ENCODE results near the gene TMEM232. TPM values are rescaled to one million over a fixed set of nuclear protein-coding genes. Genes with fewer than 3 reads are reported as not detected.

TMEM232 gene
- total RNA-seq, 2 experiments from 2014 or later, result 0.98 to 1.1 TPM

GRCh38 chr5:110458313-110458712, 268.2 kb downstream of the TMEM232 start:
- Mint-ChIP-seq H3K27ac (no peak overlapping the region), H3K27me3 (no peaks in the 10 kb centered on the region), H3K4me1 (ENCODE audit: low read depth) (no peaks in the 10 kb centered on the region), H3K36me3 (ENCODE audit: low read depth) (no peaks in the 10 kb centered on the region), H3K9me3 (no peaks in the 10 kb centered on the region), H3K4me3 (no peak overlapping the region)
- ChIA-PET CTCF (interaction anchor here (1.8 kb wide), 1 partner anchor 8 kb away, joined by 3 read pairs; no protein-coding TSS in a partner anchor), POLR2A (no interaction called here)
- DNase-seq (no peak), ATAC-seq (ENCODE audit: poor library complexity) (no peak)
- no peaks in the 10 kb centered on the region for H3K4me1 ChIP-seq (ENCODE audit: insufficient read depth, low read length)
- H3K9me3 ChIP-seq (ENCODE audit: control insufficient read depth in 1 of 2, insufficient read depth in 1 of 2, low read length in 2 of 2), result no peaks in the 10 kb centered on the region
- no peak overlapping the region for H3K27ac ChIP-seq (ENCODE audit: low read depth in 1 of 2, low read length in 2 of 2)
- H3K27me3 ChIP-seq (ENCODE audit: control insufficient read depth in 1 of 2, insufficient read depth in 2 of 2, low read length in 2 of 2), result no peaks in the 10 kb centered on the region
- TF ChIP-seq CTCF (IDR thresholded peaks at IDR 0.05), result no peak
- intact Hi-C loops (cut with DNase I, micrococcal nuclease), result no loop called here
- H3K4me3 ChIP-seq (ENCODE audit: low read length), result no peak overlapping the region
- H3K36me3 ChIP-seq (ENCODE audit: insufficient read depth, low read length), result no peaks in the 10 kb centered on the region

GRCh38 chr5:110442856-110443255, 283.6 kb downstream of the TMEM232 start:
- Histone ChIP-seq H3K9me3 (ENCODE audit: control insufficient read depth in 1 of 2, insufficient read depth in 1 of 2, low read length in 2 of 2) (no peaks in the 10 kb centered on the region), H3K36me3 (ENCODE audit: insufficient read depth, low read length) (no peaks in the 10 kb centered on the region), H3K4me1 (ENCODE audit: insufficient read depth, low read length) (no peaks in the 10 kb centered on the region), H3K27ac (ENCODE audit: low read depth in 1 of 2, low read length in 2 of 2) (no peak overlapping the region), H3K27me3 (ENCODE audit: control insufficient read depth in 1 of 2, insufficient read depth in 2 of 2, low read length in 2 of 2) (no peaks in the 10 kb centered on the region), H3K4me3 (ENCODE audit: low read length) (no peak overlapping the region)
- H3K4me1 Mint-ChIP-seq (ENCODE audit: low read depth), result no peaks in the 10 kb centered on the region
- intact Hi-C loops (cut with DNase I, micrococcal nuclease), result no loop called here
- no peak for DNase-seq
- no peaks in the 10 kb centered on the region for H3K9me3 Mint-ChIP-seq
- no peaks in the 10 kb centered on the region for H3K36me3 Mint-ChIP-seq (ENCODE audit: low read depth)
- no peak for ATAC-seq (ENCODE audit: poor library complexity)
- ChIA-PET CTCF (no interaction called here), POLR2A (no interaction called here)
- peaks cover 8% of the 10 kb centered on the region for H3K27me3 Mint-ChIP-seq
- no peak for TF ChIP-seq CTCF (IDR thresholded peaks at IDR 0.05)
- H3K27ac Mint-ChIP-seq, result no peak overlapping the region
- H3K4me3 Mint-ChIP-seq, result no peak overlapping the region

- H3K27ac Mint-ChIP-seq, result no peak overlapping the region
- no peaks in the 10 kb centered on the region for H3K4me1 ChIP-seq (ENCODE audit: insufficient read depth, low read length)
- intact Hi-C loops (cut with DNase I, micrococcal nuclease), result no loop called here
- no peaks in the 10 kb centered on the region for H3K36me3 ChIP-seq (ENCODE audit: insufficient read depth, low read length)
- H3K27me3 ChIP-seq (ENCODE audit: control insufficient read depth in 1 of 2, insufficient read depth in 2 of 2, low read length in 2 of 2), result no peaks in the 10 kb centered on the region
- no peaks in the 10 kb centered on the region for H3K36me3 Mint-ChIP-seq (ENCODE audit: low read depth)
- CTCF ChIA-PET, result no interaction called here
- H3K27me3 Mint-ChIP-seq, result peaks cover 8% of the 10 kb centered on the region
- H3K4me1 Mint-ChIP-seq (ENCODE audit: low read depth), result no peaks in the 10 kb centered on the region
- no peak for TF ChIP-seq CTCF (IDR thresholded peaks at IDR 0.05)
- no peak for DNase-seq
- no peak for ATAC-seq (ENCODE audit: poor library complexity)
- no peak overlapping the region for H3K27ac ChIP-seq (ENCODE audit: low read depth in 1 of 2, low read length in 2 of 2)
- H3K9me3 Mint-ChIP-seq, result no peaks in the 10 kb centered on the region
- POLR2A ChIA-PET, result no interaction called here
- H3K4me3 Mint-ChIP-seq, result no peak overlapping the region
- H3K9me3 ChIP-seq (ENCODE audit: control insufficient read depth in 1 of 2, insufficient read depth in 1 of 2, low read length in 2 of 2), result no peaks in the 10 kb centered on the region
- no peak overlapping the region for H3K4me3 ChIP-seq (ENCODE audit: low read length)
Observed at GRCh38 chr5:110441035-110441434, 285.4 kb downstream of the TMEM232 start.

Data from CD4-positive, alpha-beta T cell (primary cell).